ENCODE results near the gene SLC26A9.
"Not testable (repeated sequence)": the region's sequence is repeated elsewhere in the genome, so short reads cannot be mapped to it uniquely, and the experiment has no call there.

GRCh38 chr1:205905095-205905494, 38.2 kb downstream of the SLC26A9 start:
- TF ChIP-seq CTCF (conservative IDR thresholded peaks at IDR 0.05 in 1 of 2, IDR thresholded peaks at IDR 0.05 in 1 of 2; ENCODE audit: low read depth in 1 of 2, low read length in 2 of 2); EZH2 (IDR thresholded peaks at IDR 0.05; ENCODE audit: low read length, missing control alignments): not testable (repeated sequence)
